ENCODE measurements around the gene LMBRD1.
"Not testable (repeated sequence)": the region's sequence is repeated elsewhere in the genome, so short reads cannot be mapped to it uniquely, and the experiment has no call there.

The LMBRD1 gene

DNA sequence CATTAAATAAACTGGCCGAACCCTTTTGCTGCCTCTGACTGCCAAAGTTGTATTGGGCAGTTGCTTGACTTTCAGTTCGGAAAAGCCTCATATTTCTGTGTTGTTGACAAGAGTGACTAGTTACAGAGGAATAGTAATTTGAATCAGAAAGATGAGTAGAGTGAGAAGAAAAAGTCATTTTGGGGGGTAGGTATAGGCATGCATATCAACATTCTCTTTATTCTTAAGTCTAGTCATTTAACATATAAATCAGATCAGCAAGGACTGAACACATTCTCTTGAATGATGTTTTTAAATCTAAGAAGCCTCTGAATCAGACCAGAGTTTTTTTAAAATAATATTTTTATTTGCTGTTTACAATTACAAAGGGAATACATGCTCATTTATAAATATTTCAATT lies 4.9 kb upstream of the LMBRD1 start:
- H3K4me3 ChIP-seq (ENCODE audit: low read depth, low read length), result no peak overlapping the region
- in situ Hi-C loops (cut with HindIII; ENCODE audit: low sequenced_read_pairs), result no loop called here
- no peak for DNase-seq (ENCODE audit: low read depth)
- TF ChIP-seq, protein P1, sequence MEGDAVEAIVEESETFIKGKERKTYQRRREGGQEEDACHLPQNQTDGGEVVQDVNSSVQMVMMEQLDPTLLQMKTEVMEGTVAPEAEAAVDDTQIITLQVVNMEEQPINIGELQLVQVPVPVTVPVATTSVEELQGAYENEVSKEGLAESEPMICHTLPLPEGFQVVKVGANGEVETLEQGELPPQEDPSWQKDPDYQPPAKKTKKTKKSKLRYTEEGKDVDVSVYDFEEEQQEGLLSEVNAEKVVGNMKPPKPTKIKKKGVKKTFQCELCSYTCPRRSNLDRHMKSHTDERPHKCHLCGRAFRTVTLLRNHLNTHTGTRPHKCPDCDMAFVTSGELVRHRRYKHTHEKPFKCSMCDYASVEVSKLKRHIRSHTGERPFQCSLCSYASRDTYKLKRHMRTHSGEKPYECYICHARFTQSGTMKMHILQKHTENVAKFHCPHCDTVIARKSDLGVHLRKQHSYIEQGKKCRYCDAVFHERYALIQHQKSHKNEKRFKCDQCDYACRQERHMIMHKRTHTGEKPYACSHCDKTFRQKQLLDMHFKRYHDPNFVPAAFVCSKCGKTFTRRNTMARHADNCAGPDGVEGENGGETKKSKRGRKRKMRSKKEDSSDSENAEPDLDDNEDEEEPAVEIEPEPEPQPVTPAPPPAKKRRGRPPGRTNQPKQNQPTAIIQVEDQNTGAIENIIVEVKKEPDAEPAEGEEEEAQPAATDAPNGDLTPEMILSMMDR (IDR thresholded peaks at IDR 0.05; ENCODE audit: low read depth, low read length, missing control alignments), result no peak

DNA sequence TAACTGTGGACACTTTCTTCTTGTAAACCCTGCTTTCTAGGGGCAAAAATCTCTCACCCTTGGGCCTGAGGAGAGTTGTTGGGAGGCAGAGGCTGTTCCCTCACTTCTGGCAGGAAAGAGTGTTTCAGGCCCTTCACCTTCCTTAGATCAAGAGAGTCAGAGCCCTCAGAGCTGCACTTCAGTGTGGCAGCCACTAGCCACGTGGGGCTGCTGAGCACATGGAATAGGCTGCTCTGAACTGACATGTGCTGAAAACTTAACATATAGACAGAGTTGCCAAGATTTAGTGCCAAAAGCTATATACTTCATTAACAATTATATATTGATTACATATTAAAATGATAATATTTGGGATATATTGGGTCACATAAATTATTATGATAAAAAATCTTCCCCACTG lies 4.4 kb upstream of the LMBRD1 start:
- TF ChIP-seq, protein P1 (IDR thresholded peaks at IDR 0.05; ENCODE audit: low read depth, low read length, missing control alignments), result no peak
- H3K4me3 ChIP-seq (ENCODE audit: low read depth, low read length), result no peak overlapping the region
- DNase-seq (ENCODE audit: low read depth), result no peak
- in situ Hi-C loops (cut with HindIII; ENCODE audit: low sequenced_read_pairs), result no loop called here

DNA sequence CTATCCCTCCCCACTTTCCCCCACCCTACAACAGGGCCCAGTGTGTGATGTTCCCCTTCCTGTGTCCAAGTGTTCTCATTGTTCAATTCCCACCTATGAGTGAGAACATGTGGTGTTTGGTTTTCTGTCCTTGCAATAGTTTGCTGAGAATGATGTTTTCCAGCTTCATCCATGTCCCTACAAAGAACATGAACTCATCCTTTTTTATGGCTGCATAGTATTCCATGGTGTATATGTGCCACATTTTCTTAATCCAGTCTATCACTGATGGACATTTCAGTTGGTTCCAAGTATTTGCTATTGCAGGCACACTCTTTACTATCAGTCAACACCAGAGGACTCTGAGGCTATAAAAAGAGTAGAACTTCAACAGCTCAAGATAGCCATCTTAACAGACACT lies 2.0 kb upstream of the LMBRD1 start:
- H3K4me3 ChIP-seq (ENCODE audit: low read depth, low read length); in situ Hi-C loops (cut with HindIII; ENCODE audit: low sequenced_read_pairs); DNase-seq (ENCODE audit: low read depth): not testable (repeated sequence)

DNA sequence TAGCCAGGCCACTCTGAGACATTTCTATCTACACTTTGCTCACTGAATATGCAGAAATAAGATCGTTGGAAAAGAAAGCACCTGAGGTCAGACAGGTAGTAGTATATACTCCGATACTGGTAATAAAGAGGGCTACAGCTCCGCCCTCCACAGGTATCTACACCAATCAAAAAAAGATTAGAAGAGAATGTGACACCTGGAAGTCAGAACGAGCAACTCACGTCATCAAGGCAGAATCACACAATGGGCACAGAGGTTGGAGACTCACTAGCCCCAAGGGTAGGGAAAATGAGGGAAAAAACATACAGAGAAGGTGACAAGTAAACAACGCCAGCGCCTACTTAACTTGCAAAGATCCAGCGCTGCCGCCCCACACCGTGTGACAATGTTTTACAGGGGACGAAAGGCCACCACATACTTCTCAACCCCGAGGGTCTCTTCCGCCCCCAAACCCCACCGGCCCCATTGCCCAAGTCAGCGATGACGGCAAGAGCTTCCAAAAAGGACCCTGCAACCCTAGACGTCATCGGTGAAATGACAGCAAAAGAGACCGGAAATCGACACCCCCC lies 653 bp downstream of the LMBRD1 start:
- peak; percentile 11 for DNase-seq (ENCODE audit: low read depth)
- in situ Hi-C loops (cut with HindIII; ENCODE audit: low sequenced_read_pairs), result no loop called here
- H3K4me3 ChIP-seq (ENCODE audit: low read depth, low read length), result peak overlapping the region; percentile 89
- TF ChIP-seq, protein P1 (IDR thresholded peaks at IDR 0.05; ENCODE audit: low read depth, low read length, missing control alignments), result no peak

DNA sequence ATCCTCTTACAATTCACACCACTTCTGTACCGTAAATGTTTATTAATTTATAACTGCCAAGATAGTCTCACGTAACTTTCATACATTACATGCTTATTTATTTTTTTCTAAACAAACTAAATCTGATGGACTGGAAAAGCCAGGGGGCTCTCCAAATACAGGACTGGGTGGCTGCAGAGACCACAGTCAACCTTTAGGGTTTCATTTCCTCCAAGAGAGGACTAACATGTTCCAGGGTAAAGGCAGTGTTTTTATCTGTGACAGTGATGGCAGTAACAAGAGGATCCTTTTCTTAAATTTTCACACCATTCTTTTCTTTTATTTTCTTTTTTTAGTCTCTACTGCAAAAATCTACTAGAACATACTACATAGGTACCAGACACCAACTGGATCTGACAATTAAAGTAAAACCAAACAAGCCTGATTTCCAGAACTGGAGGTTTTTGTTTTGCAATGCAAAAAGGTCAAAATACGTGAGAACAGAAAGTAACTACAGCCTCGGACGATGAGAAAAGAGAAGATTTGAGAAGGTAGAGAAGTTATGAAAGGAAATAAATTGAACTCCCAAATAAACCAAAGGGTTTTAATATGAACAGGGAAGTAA lies 1.2 kb downstream of the LMBRD1 start:
- in situ Hi-C loops (cut with HindIII; ENCODE audit: low sequenced_read_pairs), result no loop called here
- TF ChIP-seq, protein P1 (IDR thresholded peaks at IDR 0.05; ENCODE audit: low read depth, low read length, missing control alignments), result no peak
- no peak for DNase-seq (ENCODE audit: low read depth)
- H3K4me3 ChIP-seq (ENCODE audit: low read depth, low read length), result peak overlapping the region; percentile 89

DNA sequence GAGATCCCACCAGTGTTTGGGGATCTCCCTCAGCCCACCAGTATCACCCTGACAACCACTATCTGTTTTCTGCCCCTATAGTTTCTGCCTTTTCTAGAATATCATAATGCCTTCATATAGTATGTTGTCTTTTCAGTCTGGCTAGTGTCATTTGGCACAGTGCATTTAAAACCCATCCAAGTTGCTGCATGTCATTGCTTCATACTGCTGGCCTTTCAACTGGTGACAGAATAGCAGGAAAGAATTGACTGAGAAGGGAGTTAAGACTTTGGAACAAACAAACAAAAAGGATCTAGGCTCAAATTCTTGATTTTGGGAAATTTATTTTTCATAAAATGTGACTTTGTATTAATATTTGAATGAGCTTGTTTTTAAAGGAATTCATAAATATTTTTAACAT lies 4.5 kb downstream of the LMBRD1 start:
- in situ Hi-C loops (cut with HindIII; ENCODE audit: low sequenced_read_pairs), result no loop called here
- no peak for DNase-seq (ENCODE audit: low read depth)
- TF ChIP-seq, protein P1 (IDR thresholded peaks at IDR 0.05; ENCODE audit: low read depth, low read length, missing control alignments), result no peak
- no peak overlapping the region for H3K4me3 ChIP-seq (ENCODE audit: low read depth, low read length)

DNA sequence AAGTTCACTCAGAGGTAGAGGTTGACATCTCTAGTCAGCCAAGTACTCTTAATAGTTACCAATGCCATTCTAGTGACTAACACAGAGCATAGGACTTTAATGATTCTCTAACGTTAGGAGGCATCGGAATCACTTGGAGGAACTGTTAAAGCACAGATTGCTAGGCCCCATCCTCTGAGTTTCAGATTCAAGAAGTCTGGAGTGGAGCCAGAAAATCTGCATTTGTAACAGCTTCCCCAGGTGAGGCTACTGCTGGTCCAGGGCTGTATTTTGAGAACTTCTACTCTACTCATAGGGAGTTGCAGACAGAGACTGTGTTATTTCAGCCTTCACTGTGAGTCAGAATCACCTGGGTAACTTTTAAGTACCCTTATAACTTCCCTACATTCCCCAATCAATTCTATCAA lies 5.7 kb downstream of the LMBRD1 start:
- DNase-seq (ENCODE audit: low read depth), result no peak

More for the DNA sequence above, 5.7 kb downstream of the LMBRD1 start:
- no peak overlapping the region for H3K4me3 ChIP-seq (ENCODE audit: low read depth, low read length)
- in situ Hi-C loops (cut with HindIII; ENCODE audit: low sequenced_read_pairs), result no loop called here
- TF ChIP-seq, protein P1 (IDR thresholded peaks at IDR 0.05; ENCODE audit: low read depth, low read length, missing control alignments), result no peak

All from astrocyte of the cerebellum (primary cell).